Measurements from ENCODE around the gene SUPT6H.

DNA sequence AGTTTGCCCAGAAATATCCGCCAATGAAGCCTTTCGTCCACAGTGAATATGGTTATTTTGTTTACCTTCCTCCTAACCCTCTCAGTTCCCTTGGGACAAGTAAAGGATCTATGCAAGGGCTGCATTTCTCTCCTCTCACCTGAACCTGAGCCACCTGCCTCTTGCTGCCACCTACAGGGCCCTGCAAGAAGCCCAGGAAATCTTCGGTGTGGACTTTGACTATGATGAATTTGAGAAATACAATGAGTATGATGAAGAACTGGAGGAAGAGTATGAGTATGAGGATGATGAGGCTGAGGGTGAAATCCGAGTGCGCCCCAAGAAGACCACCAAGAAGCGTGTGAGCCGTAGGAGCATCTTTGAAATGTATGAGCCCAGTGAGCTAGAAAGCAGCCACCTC, 14.0 kb downstream of the SUPT6H start:
- no peak for TF ChIP-seq EZH2 (IDR thresholded peaks at IDR 0.05; ENCODE audit: insufficient read depth, poor library complexity, severe bottlenecking)
- TF ChIP-seq EZH2phosphoT487 (IDR thresholded peaks at IDR 0.05; ENCODE audit: insufficient read depth, low read depth): no peak
